Endothelial cell (in vitro differentiated cells): ENCODE measurements around the gene MTMR2. TPM values are rescaled to one million over a fixed set of nuclear protein-coding genes. Genes with fewer than 3 reads are reported as not detected.
A peak's percentile ranks its signal among the peaks of the same experiment; 100 is the strongest.

ENCODE experiments used
- DNase-seq: peaks from one replicate; pipeline ENCODE4 v3.0.0; 2021; ENCODE audit warnings: low spot score
- H3K27ac Mint-ChIP-seq: one replicate; pipeline ENCODE4 v1.8.0; 2021; ENCODE audit warnings: mixed read lengths, inconsistent platforms; ENCODE audit not compliant: unreplicated experiment
- H3K27me3 Mint-ChIP-seq: one replicate; pipeline ENCODE4 v1.8.0; 2021; ENCODE audit warnings: mild to moderate bottlenecking, moderate library complexity, mixed read lengths, inconsistent platforms; ENCODE audit not compliant: unreplicated experiment
- H3K36me3 Mint-ChIP-seq: one replicate; pipeline ENCODE4 v1.8.0; 2021; ENCODE audit warnings: mild to moderate bottlenecking, low read depth, mixed read lengths, inconsistent platforms; ENCODE audit not compliant: unreplicated experiment
- H3K4me1 Mint-ChIP-seq: one replicate; pipeline ENCODE4 v1.8.0; 2021; ENCODE audit warnings: mild to moderate bottlenecking, mixed read lengths, inconsistent platforms; ENCODE audit not compliant: unreplicated experiment
- H3K4me3 Mint-ChIP-seq: one replicate; pipeline ENCODE4 v1.8.0; 2021; ENCODE audit warnings: mild to moderate bottlenecking, mixed read lengths, inconsistent platforms; ENCODE audit not compliant: unreplicated experiment
- H3K9me3 Mint-ChIP-seq: one replicate; pipeline ENCODE4 v1.8.0; 2021; ENCODE audit warnings: mixed read lengths, inconsistent platforms; ENCODE audit not compliant: unreplicated experiment
- total RNA-seq: library from RNA; stranded (reverse); fragmentation: NEBNext Ultra II Directional; extraction: Animal tissue kit (Norgen Biotek cat#: 25700); gene quantifications from one replicate; pipeline ENCODE4 v1.2.1, GENCODE V29; 2021; ENCODE audit not compliant: unreplicated experiment
- TF ChIP-seq, protein P1 (sequence below): fragments of 200-600 bp; sonication (generic); IDR thresholded peaks from one replicate; pipeline ENCODE4 v1.5.0; 2021; ENCODE audit warnings: antibody characterized with exemption; ENCODE audit not compliant: unreplicated experiment

The MTMR2 gene
- total RNA-seq, 1 donor from 2014 or later = 65.0 TPM

DNA sequence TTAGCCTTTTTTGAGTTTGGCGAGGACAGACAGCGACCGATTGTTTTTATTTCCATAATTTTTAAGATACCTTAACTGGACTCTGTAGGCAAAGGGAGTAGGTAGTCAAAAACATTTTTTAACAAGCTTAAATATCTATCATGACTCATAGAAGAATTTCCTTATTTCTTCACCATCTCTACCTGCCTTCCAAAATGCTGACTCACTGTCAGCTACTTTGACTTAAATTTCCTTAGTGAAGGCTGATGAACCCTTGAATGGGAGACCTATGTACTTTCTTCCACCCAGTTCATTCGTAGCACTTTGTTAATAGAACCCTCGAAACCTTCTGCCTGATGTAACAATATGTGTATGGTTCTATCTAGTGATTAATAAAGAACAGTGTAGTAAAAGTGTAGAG lies 1.1 kb upstream of the MTMR2 start:
- TF ChIP-seq, protein P1, sequence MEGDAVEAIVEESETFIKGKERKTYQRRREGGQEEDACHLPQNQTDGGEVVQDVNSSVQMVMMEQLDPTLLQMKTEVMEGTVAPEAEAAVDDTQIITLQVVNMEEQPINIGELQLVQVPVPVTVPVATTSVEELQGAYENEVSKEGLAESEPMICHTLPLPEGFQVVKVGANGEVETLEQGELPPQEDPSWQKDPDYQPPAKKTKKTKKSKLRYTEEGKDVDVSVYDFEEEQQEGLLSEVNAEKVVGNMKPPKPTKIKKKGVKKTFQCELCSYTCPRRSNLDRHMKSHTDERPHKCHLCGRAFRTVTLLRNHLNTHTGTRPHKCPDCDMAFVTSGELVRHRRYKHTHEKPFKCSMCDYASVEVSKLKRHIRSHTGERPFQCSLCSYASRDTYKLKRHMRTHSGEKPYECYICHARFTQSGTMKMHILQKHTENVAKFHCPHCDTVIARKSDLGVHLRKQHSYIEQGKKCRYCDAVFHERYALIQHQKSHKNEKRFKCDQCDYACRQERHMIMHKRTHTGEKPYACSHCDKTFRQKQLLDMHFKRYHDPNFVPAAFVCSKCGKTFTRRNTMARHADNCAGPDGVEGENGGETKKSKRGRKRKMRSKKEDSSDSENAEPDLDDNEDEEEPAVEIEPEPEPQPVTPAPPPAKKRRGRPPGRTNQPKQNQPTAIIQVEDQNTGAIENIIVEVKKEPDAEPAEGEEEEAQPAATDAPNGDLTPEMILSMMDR = no peak
- Mint-ChIP-seq H3K4me1 (peaks cover 23% of the 10 kb centered on the region), H3K4me3 (peak overlapping the region; percentile 40), H3K27me3 (peaks cover 6% of the 10 kb centered on the region), H3K9me3 (no peaks in the 10 kb centered on the region), H3K27ac (peak overlapping the region; percentile 99), H3K36me3 (peaks cover 6% of the 10 kb centered on the region)
- no peak for DNase-seq

DNA sequence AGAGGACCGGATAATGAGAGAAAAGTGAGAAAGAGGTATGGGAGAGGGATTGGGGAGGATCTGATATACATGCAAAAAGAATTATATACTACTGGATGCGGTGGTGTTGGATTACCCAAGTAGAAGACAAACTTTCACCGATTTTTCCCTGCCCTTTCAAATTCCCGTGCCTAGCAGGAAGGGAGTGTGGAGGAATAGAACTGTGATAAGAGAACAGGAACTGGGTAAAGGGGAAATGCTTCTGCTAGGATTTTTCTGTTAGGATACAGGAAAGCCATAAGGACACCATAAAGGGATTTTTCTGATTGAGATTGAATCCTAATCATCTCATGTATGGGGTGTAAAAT lies 480 bp upstream of the MTMR2 start:
- DNase-seq = peak; percentile 9

DNA sequence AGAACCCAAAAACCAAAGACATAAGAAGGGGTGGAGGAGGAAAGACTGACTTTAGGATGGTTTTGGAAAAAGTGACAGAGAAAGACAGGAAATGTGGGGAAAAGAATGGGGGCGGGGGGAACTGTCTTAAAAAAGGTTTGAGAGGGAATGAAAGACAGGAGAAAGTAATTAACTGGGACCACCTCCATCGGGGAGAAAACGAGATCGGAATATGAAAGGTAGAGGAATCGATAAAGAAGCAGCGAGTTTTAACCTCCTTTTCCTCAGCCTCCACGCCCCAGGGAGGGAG lies 524 bp downstream of the MTMR2 start:
- TF ChIP-seq, protein P1 = no peak
- no peak for DNase-seq
- Mint-ChIP-seq H3K4me3 (peak overlapping the region; percentile 98), H3K4me1 (peaks cover 23% of the 10 kb centered on the region), H3K27ac (peak overlapping the region; percentile 99), H3K36me3 (peaks cover 6% of the 10 kb centered on the region), H3K27me3 (peaks cover 5% of the 10 kb centered on the region), H3K9me3 (no peaks in the 10 kb centered on the region)

More for the DNA sequence above, 480 bp upstream of the MTMR2 start:
- Mint-ChIP-seq H3K27ac (peak overlapping the region; percentile 99), H3K4me1 (peaks cover 23% of the 10 kb centered on the region), H3K27me3 (peaks cover 6% of the 10 kb centered on the region), H3K9me3 (no peaks in the 10 kb centered on the region), H3K36me3 (peaks cover 6% of the 10 kb centered on the region), H3K4me3 (peak overlapping the region; percentile 98)
- TF ChIP-seq, protein P1 = no peak

DNA sequence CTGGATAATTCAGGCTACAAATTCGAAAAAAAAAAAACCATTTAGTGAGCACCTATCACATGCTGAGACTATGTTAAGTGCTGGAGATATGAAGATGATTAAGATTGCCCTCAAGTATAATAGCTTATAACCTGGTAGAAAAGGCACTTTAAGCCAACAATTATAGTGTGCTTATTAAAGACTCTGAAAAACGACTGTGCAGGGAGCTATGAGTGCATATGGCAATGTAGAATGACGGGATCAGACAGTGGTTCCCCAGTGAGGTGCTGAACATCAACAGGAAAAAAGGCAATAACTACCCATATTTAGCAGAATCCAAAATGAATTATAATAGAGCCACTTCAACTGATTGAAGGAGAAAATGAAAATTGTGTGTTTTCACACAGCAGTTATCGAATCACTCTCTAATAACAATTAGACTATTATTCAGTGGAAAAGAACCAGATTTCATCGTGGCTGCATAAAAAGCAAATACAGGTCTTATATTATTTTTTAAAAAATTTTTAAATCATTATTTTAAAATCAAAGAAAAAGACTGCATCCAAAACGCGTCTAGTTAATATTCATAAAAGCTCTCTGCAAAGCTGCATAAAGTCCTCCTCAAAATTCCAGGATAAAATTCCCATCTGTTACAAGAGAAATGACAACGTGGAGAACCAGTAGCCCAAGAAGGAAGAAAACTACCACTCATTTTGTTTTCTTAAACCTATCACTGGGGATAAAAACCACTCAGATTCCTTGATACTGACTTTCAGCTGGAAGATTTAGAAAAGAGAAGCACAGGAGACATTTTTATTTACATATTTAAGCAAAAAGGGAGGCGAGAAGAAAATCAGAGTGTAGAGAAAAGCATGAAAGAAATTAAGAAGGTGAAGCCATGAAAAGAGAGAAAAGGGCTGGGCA lies 1.1 kb downstream of the MTMR2 start:
- TF ChIP-seq, protein P1 = no peak
- peaks cover 6% of the 10 kb centered on the region for H3K36me3 Mint-ChIP-seq

DNA sequence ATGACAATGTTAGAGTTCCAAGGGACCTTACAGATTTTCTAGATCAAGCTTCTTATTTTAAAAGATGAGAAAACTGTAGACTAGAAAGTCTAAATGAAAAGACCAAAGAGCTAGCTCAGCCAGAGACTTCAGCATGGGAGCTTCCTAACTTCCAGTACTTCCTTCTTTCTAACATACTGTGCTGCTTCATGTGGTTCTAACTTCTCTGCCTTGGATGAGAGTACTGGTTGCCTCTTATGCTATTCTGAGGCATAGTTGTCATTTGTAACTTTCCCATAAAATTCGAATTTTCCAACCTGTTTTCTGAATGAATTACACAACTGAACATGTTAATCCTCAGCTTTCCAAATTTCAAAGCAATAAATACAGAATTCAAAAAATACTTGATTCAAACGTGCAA lies 1.8 kb downstream of the MTMR2 start:
- peaks cover 5% of the 10 kb centered on the region for H3K27me3 Mint-ChIP-seq
- no peak for DNase-seq
- H3K9me3 Mint-ChIP-seq = no peaks in the 10 kb centered on the region
- H3K36me3 Mint-ChIP-seq = peaks cover 6% of the 10 kb centered on the region
- peaks cover 27% of the 10 kb centered on the region for H3K4me1 Mint-ChIP-seq
- TF ChIP-seq, protein P1 = no peak
- H3K27ac Mint-ChIP-seq = peak overlapping the region; percentile 74
- peak overlapping the region; percentile 74 for H3K4me3 Mint-ChIP-seq

More for the DNA sequence above, 1.1 kb downstream of the MTMR2 start:
- Mint-ChIP-seq H3K27ac (peak overlapping the region; percentile 99), H3K9me3 (no peaks in the 10 kb centered on the region), H3K4me1 (peaks cover 23% of the 10 kb centered on the region), H3K4me3 (peak overlapping the region; percentile 98), H3K27me3 (peaks cover 5% of the 10 kb centered on the region)
- no peak for DNase-seq
